ENCODE results near the gene METTL25. TPM values are rescaled to one million over a fixed set of nuclear protein-coding genes. Genes with fewer than 3 reads are reported as not detected.

METTL25 gene
- total RNA-seq, 1 experiment from 2014 or later = 2.7 TPM

GRCh38 chr12:82525616-82526015, 167.3 kb downstream of the METTL25 start:
- DNase-seq (ENCODE audit: low spot score) = no peak

GRCh38 chr12:82527165-82527780, 168.9 kb downstream of the METTL25 start:
- peak; percentile 36 for DNase-seq (ENCODE audit: low spot score)

Other genes with a start within 250 kb of the METTL25 start
- gene CCDC59, start 142 bp upstream of the METTL25 start, total RNA-seq (2014; rRNA removed; shearing (Covaris generic)) = 82.9 and 139 TPM in 2 replicates

All from A172 (cell line).